Tibial artery (tissue), 4 donors: Measurements from ENCODE around the gene RHOA.

Experiments used
- DNase-seq, 2 donors: peaks; one replicate each; pipeline ENCODE4 v3.0.0-alpha.2; 2019
- H3K27ac ChIP-seq, 2 donors: fragments of 200-600 bp; sonication (generic) in 1 of 2; 1 replicate in 1 of 2; 2 replicates in 1 of 2; pipeline ENCODE4 v1.5.1; 2018 to 2019; ENCODE audit warnings: mild to moderate bottlenecking in 1 of 2
- H3K27me3 ChIP-seq, 2 donors: fragments of 200-600 bp; sonication (generic) in 1 of 2; one replicate each; pipeline versions ENCODE4 v1.5.1 to v1.6.0; 2016 to 2019
- H3K36me3 ChIP-seq, 3 donors: fragments of 200-600 bp; sonication (generic) in 2 of 3; one replicate each; pipeline ENCODE4 v1.5.1; 2016 to 2019; ENCODE audit warnings: mild to moderate bottlenecking in 2 of 3
- H3K4me1 ChIP-seq, 4 donors: fragments of 200-600 bp; sonication (generic) in 2 of 4; 1 replicate in 3 of 4; 2 replicates in 1 of 4; pipeline ENCODE4 v1.5.1; 2016 to 2019
- H3K4me3 ChIP-seq, 2 donors: fragments of 200-600 bp; sonication (generic) in 1 of 2; 1 replicate in 1 of 2; 2 replicates in 1 of 2; pipeline ENCODE4 v1.5.1; 2018 to 2019; ENCODE audit warnings: mild to moderate bottlenecking in 2 of 2
- H3K9me3 ChIP-seq, 3 donors: fragments of 200-600 bp; sonication (generic) in 1 of 3; one replicate each; pipeline ENCODE4 v1.5.1; 2016 to 2019
- CTCF ChIP-seq, 2 experiments: fragments of 200-600 bp in 1 of 2; fragments of 450-650 bp in 1 of 2; IDR thresholded peaks; one replicate each; pipeline ENCODE4 v1.5.1; 2017 to 2019; ENCODE audit warnings: antibody characterized with exemption in 2 of 2, mild to moderate bottlenecking in 1 of 2, moderate library complexity in 1 of 2
- intact Hi-C: fragments of 100-400 bp; cut with DNase I; formaldehyde crosslinking; loops from one replicate; pipeline ENCODE4 v1.15.0; 2023; ENCODE audit warnings: low total_unique reads

The RHOA gene

GRCh38 chr3:49424816-49425215, 13.0 kb upstream of the RHOA start:
- H3K36me3 ChIP-seq = peaks cover 0 to 36% (median 17%) of the 10 kb centered on the region in 3 donors
- no peaks in the 10 kb centered on the region for H3K27me3 ChIP-seq
- H3K4me1 ChIP-seq = peaks cover 0 to 28% (median 16%) of the 10 kb centered on the region in 4 donors
- no peak overlapping the region for H3K4me3 ChIP-seq
- intact Hi-C loops = no loop called here
- H3K9me3 ChIP-seq = no peaks in the 10 kb centered on the region
- DNase-seq = no peak
- TF ChIP-seq CTCF (IDR thresholded peaks at IDR 0.05) = no peak
- no peak overlapping the region for H3K27ac ChIP-seq

- Histone ChIP-seq H3K4me1 (peaks cover 0 to 19% (median 12%) of the 10 kb centered on the region in 4 donors), H3K27ac (peak within 1 kb of the TSS in 1 of 2 donors; percentile 69), H3K36me3 (peaks cover 0 to 56% (median 17%) of the 10 kb centered on the region in 3 donors), H3K27me3 (no peaks in the 10 kb centered on the region), H3K9me3 (no peaks in the 10 kb centered on the region), H3K4me3 (peak within 1 kb of the TSS; percentile 39 to 44)
- TF ChIP-seq CTCF (IDR thresholded peaks at IDR 0.05) = no peak
- no peak for DNase-seq
- intact Hi-C loops = no loop called here
Measured at GRCh38 chr3:49422379-49423248, 10.8 kb upstream of the RHOA start, which contains the start of gene AMT. TSS of gene AMT (minus strand) at chr3:49422473. CDS start at chr3:49422450, 23 bp downstream.

GRCh38 chr3:49421890-49422378, 10.2 kb upstream of the RHOA start:
- peak overlapping the region; percentile 39 to 44 for H3K4me3 ChIP-seq
- no peaks in the 10 kb centered on the region for H3K27me3 ChIP-seq
- intact Hi-C loops = no loop called here
- no peak for DNase-seq
- peaks cover 0 to 62% (median 17%) of the 10 kb centered on the region in 3 donors for H3K36me3 ChIP-seq
- H3K4me1 ChIP-seq = peaks cover 0 to 19% (median 12%) of the 10 kb centered on the region in 4 donors
- TF ChIP-seq CTCF (IDR thresholded peaks at IDR 0.05) = no peak
- H3K9me3 ChIP-seq = no peaks in the 10 kb centered on the region
- H3K27ac ChIP-seq = peak overlapping the region in 1 of 2 donors; percentile 69

GRCh38 chr3:49417516-49418120, 5.8 kb upstream of the RHOA start:
- peaks cover 0 to 43% (median 29%) of the 10 kb centered on the region in 4 donors for H3K4me1 ChIP-seq
- TF ChIP-seq CTCF (IDR thresholded peaks at IDR 0.05) = no peak
- H3K27ac ChIP-seq = no peak overlapping the region
- peaks cover 4 to 66% (median 6%) of the 10 kb centered on the region in 3 donors for H3K36me3 ChIP-seq
- no peaks in the 10 kb centered on the region for H3K27me3 ChIP-seq
- intact Hi-C loops = no loop called here
- no peaks in the 10 kb centered on the region for H3K9me3 ChIP-seq
- no peak overlapping the region for H3K4me3 ChIP-seq
- no peak for DNase-seq

GRCh38 chr3:49416867-49417266, 5.1 kb upstream of the RHOA start:
- no peak for DNase-seq
- Histone ChIP-seq H3K27ac (no peak overlapping the region), H3K4me3 (no peak overlapping the region), H3K9me3 (no peaks in the 10 kb centered on the region), H3K27me3 (no peaks in the 10 kb centered on the region), H3K36me3 (peaks cover 4 to 66% (median 6%) of the 10 kb centered on the region in 3 donors), H3K4me1 (peaks cover 0 to 36% (median 22%) of the 10 kb centered on the region in 4 donors)
- intact Hi-C loops = no loop called here
- no peak for TF ChIP-seq CTCF (IDR thresholded peaks at IDR 0.05)
